Chondrocyte (in vitro differentiated cells): ENCODE measurements around the gene SSR4. TPM values are rescaled to one million over a fixed set of nuclear protein-coding genes. Genes with fewer than 3 reads are reported as not detected.

Source experiments
- DNase-seq: peaks from one replicate; pipeline ENCODE4 v3.0.0; 2021; ENCODE audit warnings: mixed read lengths, low spot score
- H3K27ac Mint-ChIP-seq: one replicate; pipeline ENCODE4 v1.8.0; 2021; ENCODE audit warnings: mild to moderate bottlenecking, moderate library complexity, mixed read lengths; ENCODE audit not compliant: unreplicated experiment
- H3K27me3 Mint-ChIP-seq: 2 replicates; pipeline ENCODE4 v1.8.0; 2021; ENCODE audit warnings: low read depth, mixed read lengths
- H3K36me3 Mint-ChIP-seq: 2 replicates; pipeline ENCODE4 v1.8.0; 2021; ENCODE audit warnings: low read depth, mixed read lengths
- H3K4me1 Mint-ChIP-seq: 2 replicates; pipeline ENCODE4 v1.8.0; 2021; ENCODE audit warnings: low read depth, mild to moderate bottlenecking, mixed read lengths
- H3K4me3 Mint-ChIP-seq: one replicate; pipeline ENCODE4 v1.8.0; 2021; ENCODE audit warnings: mild to moderate bottlenecking, moderate library complexity, mixed read lengths; ENCODE audit not compliant: unreplicated experiment
- H3K9me3 Mint-ChIP-seq: 2 replicates; pipeline ENCODE4 v1.8.0; 2021; ENCODE audit warnings: low read depth, mixed read lengths
- total RNA-seq: library from RNA; stranded (reverse); gene quantifications from 3 replicates; pipeline ENCODE4 v1.2.1, GENCODE V29; 2021
- TF ChIP-seq, protein P1 (sequence below): fragments of 200-600 bp; sonication (generic); IDR thresholded peaks from 2 replicates; pipeline ENCODE4 v1.5.0; 2021; ENCODE audit warnings: antibody characterized with exemption, mild to moderate bottlenecking, moderate library complexity

Gene SSR4
- total RNA-seq, 1 donor from 2014 or later = 245 TPM

DNA sequence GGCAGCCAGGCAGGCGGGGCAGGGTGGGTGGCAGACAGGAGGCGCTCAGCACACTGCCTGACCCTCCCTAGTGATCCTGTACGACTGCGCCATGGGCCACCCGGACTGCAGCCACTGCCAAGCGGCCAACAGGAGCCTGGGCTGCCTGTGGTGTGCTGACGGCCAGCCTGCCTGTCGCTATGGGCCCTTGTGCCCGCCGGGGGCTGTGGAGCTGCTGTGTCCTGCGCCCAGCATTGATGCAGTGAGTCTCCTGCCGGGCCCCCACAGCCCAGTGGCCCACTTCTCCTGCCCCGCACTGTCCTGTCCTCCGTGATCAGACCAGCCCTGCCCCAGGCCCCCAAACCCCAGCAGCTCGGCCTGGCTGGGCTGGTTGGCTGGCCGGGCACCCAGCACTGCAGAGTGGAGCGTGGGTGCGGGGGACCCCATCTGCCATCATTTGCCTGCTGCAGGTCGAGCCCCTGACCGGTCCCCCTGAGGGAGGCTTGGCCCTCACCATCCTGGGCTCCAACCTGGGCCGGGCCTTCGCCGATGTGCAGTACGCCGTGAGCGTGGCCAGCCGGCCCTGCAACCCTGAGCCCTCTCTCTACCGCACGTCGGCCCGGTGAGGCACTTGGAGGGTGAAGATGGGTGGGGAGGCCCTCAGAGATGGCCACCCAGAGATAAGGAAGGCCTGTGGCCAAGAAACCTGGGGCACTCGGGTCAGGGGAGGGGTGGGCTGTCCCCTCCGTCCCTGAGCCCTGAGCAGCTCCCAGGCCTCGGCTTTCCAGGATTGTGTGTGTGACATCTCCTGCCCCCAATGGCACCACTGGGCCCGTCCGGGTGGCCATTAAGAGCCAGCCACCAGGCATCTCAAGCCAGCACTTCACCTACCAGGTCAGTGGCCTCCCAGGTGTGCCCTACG, 22.8 kb upstream of the SSR4 start:
- no peaks in the 10 kb centered on the region for H3K9me3 Mint-ChIP-seq
- peaks cover 3% of the 10 kb centered on the region for H3K4me1 Mint-ChIP-seq
- TF ChIP-seq, protein P1, sequence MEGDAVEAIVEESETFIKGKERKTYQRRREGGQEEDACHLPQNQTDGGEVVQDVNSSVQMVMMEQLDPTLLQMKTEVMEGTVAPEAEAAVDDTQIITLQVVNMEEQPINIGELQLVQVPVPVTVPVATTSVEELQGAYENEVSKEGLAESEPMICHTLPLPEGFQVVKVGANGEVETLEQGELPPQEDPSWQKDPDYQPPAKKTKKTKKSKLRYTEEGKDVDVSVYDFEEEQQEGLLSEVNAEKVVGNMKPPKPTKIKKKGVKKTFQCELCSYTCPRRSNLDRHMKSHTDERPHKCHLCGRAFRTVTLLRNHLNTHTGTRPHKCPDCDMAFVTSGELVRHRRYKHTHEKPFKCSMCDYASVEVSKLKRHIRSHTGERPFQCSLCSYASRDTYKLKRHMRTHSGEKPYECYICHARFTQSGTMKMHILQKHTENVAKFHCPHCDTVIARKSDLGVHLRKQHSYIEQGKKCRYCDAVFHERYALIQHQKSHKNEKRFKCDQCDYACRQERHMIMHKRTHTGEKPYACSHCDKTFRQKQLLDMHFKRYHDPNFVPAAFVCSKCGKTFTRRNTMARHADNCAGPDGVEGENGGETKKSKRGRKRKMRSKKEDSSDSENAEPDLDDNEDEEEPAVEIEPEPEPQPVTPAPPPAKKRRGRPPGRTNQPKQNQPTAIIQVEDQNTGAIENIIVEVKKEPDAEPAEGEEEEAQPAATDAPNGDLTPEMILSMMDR = no peak
- H3K4me3 Mint-ChIP-seq = no peak overlapping the region
- no peaks in the 10 kb centered on the region for H3K27me3 Mint-ChIP-seq
- H3K27ac Mint-ChIP-seq = no peak overlapping the region
- H3K36me3 Mint-ChIP-seq = peaks cover 2% of the 10 kb centered on the region
- DNase-seq = peak; percentile 93

DNA sequence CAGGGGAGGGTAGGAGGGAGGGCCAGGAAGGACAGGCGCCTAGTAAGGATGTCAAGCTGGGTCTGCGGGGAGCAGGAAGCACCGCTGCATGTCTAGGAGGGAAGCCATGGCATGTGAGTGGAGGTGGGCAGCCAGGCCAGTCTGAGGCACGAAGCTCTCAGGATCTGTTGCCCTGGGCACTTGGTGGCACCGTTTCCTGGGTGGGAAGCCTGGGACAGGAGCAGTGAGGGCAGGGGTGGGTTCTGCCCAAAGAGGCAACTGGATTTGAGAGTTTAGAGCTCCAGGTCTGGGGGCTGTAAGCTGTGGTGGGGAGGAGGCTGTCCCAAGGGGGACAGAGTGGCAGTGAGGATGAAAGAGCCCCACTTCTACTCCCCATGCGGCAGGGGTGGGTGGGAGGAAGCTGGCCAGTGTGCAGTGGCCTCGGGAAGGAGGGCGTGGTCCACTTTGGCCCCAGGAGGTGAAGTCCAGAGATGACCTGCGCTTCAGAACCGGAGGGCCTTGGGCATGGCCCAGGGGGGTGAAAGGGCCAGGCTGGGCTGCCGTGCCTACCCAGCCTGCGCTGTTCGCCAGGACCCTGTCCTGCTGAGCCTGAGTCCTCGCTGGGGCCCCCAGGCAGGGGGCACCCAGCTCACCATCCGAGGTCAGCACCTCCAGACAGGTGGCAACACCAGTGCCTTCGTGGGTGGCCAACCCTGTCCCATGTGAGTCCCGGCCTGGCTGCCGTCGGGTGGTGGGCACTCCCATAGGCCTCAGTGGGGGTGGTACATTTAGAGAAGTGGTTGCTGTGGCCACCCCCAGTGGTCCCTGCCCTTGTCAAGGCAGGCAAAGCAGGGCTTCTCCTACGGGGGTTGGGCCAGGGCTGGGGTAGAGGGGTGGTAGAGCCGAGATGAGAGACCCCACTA, 21.9 kb upstream of the SSR4 start:
- H3K4me3 Mint-ChIP-seq = no peak overlapping the region
- peak; percentile 88 for DNase-seq
- H3K9me3 Mint-ChIP-seq = no peaks in the 10 kb centered on the region
- H3K27me3 Mint-ChIP-seq = no peaks in the 10 kb centered on the region
- H3K36me3 Mint-ChIP-seq = peaks cover 2% of the 10 kb centered on the region
- no peaks in the 10 kb centered on the region for H3K4me1 Mint-ChIP-seq
- TF ChIP-seq, protein P1 = no peak
- no peak overlapping the region for H3K27ac Mint-ChIP-seq

GRCh38 chrX:153773218-153773611, 21.3 kb upstream of the SSR4 start:
- H3K36me3 Mint-ChIP-seq = peaks cover 2% of the 10 kb centered on the region
- H3K4me3 Mint-ChIP-seq = no peak overlapping the region
- H3K9me3 Mint-ChIP-seq = no peaks in the 10 kb centered on the region
- H3K27me3 Mint-ChIP-seq = no peaks in the 10 kb centered on the region
- TF ChIP-seq, protein P1 = no peak
- no peak overlapping the region for H3K27ac Mint-ChIP-seq
- H3K4me1 Mint-ChIP-seq = no peaks in the 10 kb centered on the region
- DNase-seq = peak; percentile 93

DNA sequence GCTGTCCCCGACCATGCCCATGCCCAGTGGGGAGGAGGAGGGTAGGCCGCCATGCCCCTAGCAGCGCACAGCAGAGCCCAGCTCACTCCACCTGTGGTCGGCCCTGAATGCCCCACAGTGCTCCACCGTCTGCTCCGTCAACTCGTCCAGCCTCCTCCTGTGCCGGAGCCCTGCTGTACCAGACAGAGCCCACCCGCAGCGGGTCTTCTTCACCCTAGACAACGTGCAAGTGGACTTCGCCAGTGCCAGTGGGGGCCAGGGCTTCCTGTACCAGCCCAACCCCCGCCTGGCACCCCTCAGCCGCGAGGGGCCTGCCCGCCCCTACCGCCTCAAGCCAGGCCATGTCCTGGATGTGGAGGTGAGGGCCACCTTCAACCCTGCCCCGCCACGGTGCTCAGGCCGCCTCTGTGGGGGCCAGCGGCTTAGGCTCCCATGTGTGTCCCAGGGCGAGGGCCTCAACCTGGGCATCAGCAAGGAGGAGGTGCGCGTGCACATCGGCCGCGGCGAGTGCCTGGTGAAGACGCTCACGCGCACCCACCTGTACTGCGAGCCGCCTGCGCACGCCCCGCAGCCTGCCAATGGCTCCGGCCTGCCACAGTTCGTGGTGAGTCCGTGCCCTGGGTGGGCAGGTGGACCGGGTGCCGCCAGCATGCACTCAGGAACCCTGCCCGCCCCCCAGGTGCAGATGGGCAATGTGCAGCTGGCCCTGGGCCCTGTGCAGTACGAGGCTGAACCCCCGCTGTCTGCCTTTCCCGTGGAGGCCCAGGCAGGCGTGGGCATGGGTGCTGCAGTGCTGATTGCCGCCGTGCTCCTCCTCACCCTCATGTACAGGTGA, 20.5 kb upstream of the SSR4 start:
- no peaks in the 10 kb centered on the region for H3K4me1 Mint-ChIP-seq
- H3K4me3 Mint-ChIP-seq = no peak overlapping the region
- no peaks in the 10 kb centered on the region for H3K9me3 Mint-ChIP-seq
- peaks cover 2% of the 10 kb centered on the region for H3K36me3 Mint-ChIP-seq
- H3K27me3 Mint-ChIP-seq = no peaks in the 10 kb centered on the region
- H3K27ac Mint-ChIP-seq = no peak overlapping the region
- peak; percentile 94 for DNase-seq
- TF ChIP-seq, protein P1 = no peak
